HG02763 (cell line): ENCODE data around the gene ITGA5.

Source experiments
- ATAC-seq: cut with Tn5 transposase; IDR thresholded peaks from one replicate; pipeline ENCODE4 v1.9.1; 2021; ENCODE audit warnings: mild to moderate bottlenecking, moderate library complexity; ENCODE audit not compliant: unreplicated experiment

The ITGA5 gene

GRCh38 chr12:54419088-54419887 is at the start of gene ITGA5:
Gene ITGA5 (minus strand): TSS chr12:54419266. CDS start chr12:54419198, 68 bp downstream.
- ATAC-seq, result no peak

- ATAC-seq, result no peak
Measured at GRCh38 chr12:54465857-54466523, 46.9 kb upstream of the ITGA5 start.

GRCh38 chr12:54463484-54463883 is 44.4 kb upstream of the ITGA5 start:
- ATAC-seq, result no peak

GRCh38 chr12:54463034-54463433 is 44.0 kb upstream of the ITGA5 start:
- no peak for ATAC-seq

GRCh38 chr12:54460317-54460923 is 41.4 kb upstream of the ITGA5 start:
- no peak for ATAC-seq

- no peak for ATAC-seq
Measured at GRCh38 chr12:54459355-54459754, 40.3 kb upstream of the ITGA5 start.

GRCh38 chr12:54455760-54456469 is 36.8 kb upstream of the ITGA5 start:
- ATAC-seq, result no peak

GRCh38 chr12:54452628-54453027 is 33.6 kb upstream of the ITGA5 start:
- ATAC-seq, result no peak

- ATAC-seq, result no peak
Measured at GRCh38 chr12:54448344-54448743, 29.3 kb upstream of the ITGA5 start.

- ATAC-seq, result no peak
Measured at GRCh38 chr12:54447917-54448316, 28.9 kb upstream of the ITGA5 start.

- no peak for ATAC-seq
Measured at GRCh38 chr12:54444206-54444605, 25.1 kb upstream of the ITGA5 start.

- ATAC-seq, result no peak
Measured at GRCh38 chr12:54443446-54443845, 24.4 kb upstream of the ITGA5 start.

GRCh38 chr12:54442961-54443360 is 23.9 kb upstream of the ITGA5 start:
- no peak for ATAC-seq

GRCh38 chr12:54442099-54442498 is 23.0 kb upstream of the ITGA5 start:
- ATAC-seq, result no peak

GRCh38 chr12:54439521-54440255 is 20.6 kb upstream of the ITGA5 start:
- peak; percentile 50 for ATAC-seq

- no peak for ATAC-seq
Measured at GRCh38 chr12:54439096-54439495, 20.0 kb upstream of the ITGA5 start.

- no peak for ATAC-seq
Measured at GRCh38 chr12:54438517-54438916, 19.5 kb upstream of the ITGA5 start.

GRCh38 chr12:54437697-54438096 is 18.6 kb upstream of the ITGA5 start:
- no peak for ATAC-seq

GRCh38 chr12:54437243-54437642 is 18.2 kb upstream of the ITGA5 start:
- ATAC-seq, result no peak

GRCh38 chr12:54432815-54433164 is 13.7 kb upstream of the ITGA5 start:
- ATAC-seq, result no peak
